Thyroid gland (tissue), 4 donors: ENCODE results near the gene SUCNR1. TPM values are rescaled to one million over a fixed set of nuclear protein-coding genes. Genes with fewer than 3 reads are reported as not detected.
"Not testable (repeated sequence)": the region's sequence is repeated elsewhere in the genome, so short reads cannot be mapped to it uniquely, and the experiment has no call there.

Source experiments
- DNase-seq, 2 donors: peaks; one replicate each; pipeline ENCODE4 v3.0.0-alpha.2; 2019
- H3K27ac ChIP-seq, 3 donors: fragments of 200-600 bp; sonication (generic); 1 replicate in 2 of 3; 2 replicates in 1 of 3; pipeline ENCODE4 v1.5.1; 2016 to 2019; ENCODE audit warnings: mild to moderate bottlenecking in 1 of 3, moderate library complexity in 1 of 3
- H3K27me3 ChIP-seq: fragments of 200-600 bp; sonication (generic); one replicate; pipeline ENCODE4 v1.5.1; 2019
- H3K36me3 ChIP-seq, 2 donors: fragments of 200-600 bp; sonication (generic); one replicate each; pipeline ENCODE4 v1.5.1; 2016 to 2019
- H3K4me1 ChIP-seq, 2 donors: fragments of 200-600 bp; sonication (generic); one replicate each; pipeline ENCODE4 v1.5.1; 2017 to 2019
- H3K4me3 ChIP-seq, 3 donors: fragments of 200-600 bp; sonication (generic); replicated peaks in 1 of 3; 1 replicate in 2 of 3; 2 replicates in 1 of 3; pipeline ENCODE4 v1.5.1; 2016; ENCODE audit warnings: mild to moderate bottlenecking in 1 of 3
- H3K9me3 ChIP-seq: fragments of 200-600 bp; sonication (generic); one replicate; pipeline ENCODE4 v1.5.1; 2017
- POLR2A ChIP-seq, 2 donors: fragments of 450-650 bp; IDR thresholded peaks; one replicate each; pipeline ENCODE4 v1.6.1; 2017; ENCODE audit warnings: antibody characterized with exemption in 2 of 2, mild to moderate bottlenecking in 2 of 2, moderate library complexity in 1 of 2
- WGBS, 2 donors: methylation state at CpG; one replicate each; pipeline ENCODE4 v1.1.5; 2017; 5-methylcytosine and 5-hydroxymethylcytosine counted together
- intact Hi-C: fragments of 100-400 bp; cut with DNase I; formaldehyde crosslinking; loops from one replicate; pipeline ENCODE4 v1.15.1; 2023
- total RNA-seq, 4 donors: library from RNA; depleted of rRNA; stranded (reverse); fragments of >200 nt; gene quantifications; one replicate each; pipeline ENCODE4 v1.2.3, GENCODE V29; 2016
- TF ChIP-seq, protein P1 (sequence below), 6 experiments: fragments of 200-600 bp in 3 of 6; fragments of 450-650 bp in 3 of 6; sonication (generic) in 3 of 6; IDR thresholded peaks; one replicate each; pipeline ENCODE4 v1.5.1; 2016 to 2019; ENCODE audit warnings: antibody characterized with exemption in 6 of 6, mild to moderate bottlenecking in 2 of 6, inconsistent platforms in 1 of 6, moderate library complexity in 1 of 6

The SUCNR1 gene
- total RNA-seq, 4 donors from 2014 or later = 9.0 to 12.4 (median 10.4) TPM

DNA sequence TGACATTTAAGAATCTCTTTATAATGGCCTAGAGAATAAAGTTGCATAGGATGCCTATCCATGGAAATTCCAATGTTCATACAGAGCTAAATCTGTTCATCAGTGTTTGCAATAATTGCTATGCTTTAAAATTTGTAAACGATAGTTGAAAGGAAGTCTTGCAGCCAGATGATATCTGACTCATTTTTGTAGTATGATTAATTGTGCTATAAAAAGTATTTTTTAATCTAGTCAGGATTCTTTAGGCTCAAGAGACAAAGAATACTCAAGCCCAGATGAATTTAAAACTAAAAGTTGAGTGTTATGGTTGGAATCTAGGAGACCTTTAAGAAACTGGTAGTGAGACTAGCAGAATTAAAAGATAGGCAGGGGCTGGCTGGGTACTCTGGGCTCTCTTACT, 50.5 kb downstream of the SUCNR1 start:
- Histone ChIP-seq H3K27me3 (no peaks in the 10 kb centered on the region), H3K9me3 (no peaks in the 10 kb centered on the region), H3K4me1 (no peaks in the 10 kb centered on the region), H3K4me3 (no peak overlapping the region), H3K27ac (no peak overlapping the region), H3K36me3 (no peaks in the 10 kb centered on the region)
- intact Hi-C loops = no loop called here
- no peak for DNase-seq
- TF ChIP-seq, protein P1, sequence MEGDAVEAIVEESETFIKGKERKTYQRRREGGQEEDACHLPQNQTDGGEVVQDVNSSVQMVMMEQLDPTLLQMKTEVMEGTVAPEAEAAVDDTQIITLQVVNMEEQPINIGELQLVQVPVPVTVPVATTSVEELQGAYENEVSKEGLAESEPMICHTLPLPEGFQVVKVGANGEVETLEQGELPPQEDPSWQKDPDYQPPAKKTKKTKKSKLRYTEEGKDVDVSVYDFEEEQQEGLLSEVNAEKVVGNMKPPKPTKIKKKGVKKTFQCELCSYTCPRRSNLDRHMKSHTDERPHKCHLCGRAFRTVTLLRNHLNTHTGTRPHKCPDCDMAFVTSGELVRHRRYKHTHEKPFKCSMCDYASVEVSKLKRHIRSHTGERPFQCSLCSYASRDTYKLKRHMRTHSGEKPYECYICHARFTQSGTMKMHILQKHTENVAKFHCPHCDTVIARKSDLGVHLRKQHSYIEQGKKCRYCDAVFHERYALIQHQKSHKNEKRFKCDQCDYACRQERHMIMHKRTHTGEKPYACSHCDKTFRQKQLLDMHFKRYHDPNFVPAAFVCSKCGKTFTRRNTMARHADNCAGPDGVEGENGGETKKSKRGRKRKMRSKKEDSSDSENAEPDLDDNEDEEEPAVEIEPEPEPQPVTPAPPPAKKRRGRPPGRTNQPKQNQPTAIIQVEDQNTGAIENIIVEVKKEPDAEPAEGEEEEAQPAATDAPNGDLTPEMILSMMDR (IDR thresholded peaks at IDR 0.05) = no peak
- no peak for TF ChIP-seq POLR2A (IDR thresholded peaks at IDR 0.05)
- 43 to 48% methylated on average over 1 of the region's 1 CpG for WGBS, 2 donors

- Histone ChIP-seq H3K27ac (no peak overlapping the region), H3K4me1 (no peaks in the 10 kb centered on the region), H3K36me3 (no peaks in the 10 kb centered on the region), H3K27me3 (no peaks in the 10 kb centered on the region), H3K9me3 (no peaks in the 10 kb centered on the region), H3K4me3 (no peak overlapping the region)
- intact Hi-C loops = no loop called here
- no peak for DNase-seq
- TF ChIP-seq, protein P1 (IDR thresholded peaks at IDR 0.05) = no peak
- no peak for TF ChIP-seq POLR2A (IDR thresholded peaks at IDR 0.05)
- 92 to 95% methylated on average over 3 of the region's 3 CpGs for WGBS, 2 donors
Measured at GRCh38 chr3:151924753-151925152, 51.3 kb downstream of the SUCNR1 start.

DNA sequence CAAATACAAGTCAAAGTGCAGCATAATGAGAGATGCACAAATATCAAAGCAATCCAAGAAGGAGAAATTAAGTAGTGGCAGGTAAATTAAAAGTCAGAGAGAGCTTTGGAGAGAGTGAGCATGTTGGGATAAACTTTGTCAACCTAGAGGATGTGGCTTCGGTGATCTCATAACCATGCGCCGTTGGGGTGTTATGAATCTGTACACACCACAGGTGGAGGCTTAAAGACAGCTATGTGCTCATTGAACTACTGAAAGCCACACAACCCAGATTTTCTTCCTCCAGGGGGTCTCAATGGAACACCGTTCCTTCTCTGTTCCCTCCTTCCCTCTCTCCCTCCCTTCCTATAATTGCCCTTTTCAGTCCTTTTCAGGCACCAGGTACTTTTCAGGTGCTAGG, 52.0 kb downstream of the SUCNR1 start:
- Histone ChIP-seq H3K4me3 (no peak overlapping the region), H3K27ac (no peak overlapping the region), H3K36me3 (no peaks in the 10 kb centered on the region), H3K4me1 (no peaks in the 10 kb centered on the region), H3K9me3 (no peaks in the 10 kb centered on the region), H3K27me3 (no peaks in the 10 kb centered on the region)
- TF ChIP-seq POLR2A (IDR thresholded peaks at IDR 0.05) = no peak
- TF ChIP-seq, protein P1 (IDR thresholded peaks at IDR 0.05) = no peak
- no peak for DNase-seq
- intact Hi-C loops = no loop called here
- 91% methylated on average over 4 of the region's 4 CpGs for WGBS, 2 donors

DNA sequence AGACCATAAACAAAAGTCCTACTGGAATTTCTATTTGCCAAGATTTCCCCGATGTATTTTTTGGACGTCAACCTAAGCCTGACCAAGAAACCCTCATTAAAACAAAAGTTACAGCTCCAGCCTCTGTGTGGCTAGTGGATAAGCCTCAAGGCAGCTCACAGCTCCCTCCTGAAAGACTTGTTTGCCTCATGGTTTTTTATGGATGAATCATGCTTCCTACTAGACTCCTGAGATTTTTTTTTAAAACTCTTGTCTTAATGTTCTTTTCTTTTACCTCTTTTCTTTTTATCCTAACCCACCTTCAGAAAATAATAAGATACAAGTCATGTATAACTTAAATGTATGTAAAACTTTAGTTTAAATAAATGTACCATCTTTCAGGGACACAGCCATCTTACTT, 52.4 kb downstream of the SUCNR1 start:
- no peak overlapping the region for H3K27ac ChIP-seq
- H3K36me3 ChIP-seq = no peaks in the 10 kb centered on the region
- intact Hi-C loops = no loop called here
- no peak overlapping the region for H3K4me3 ChIP-seq
- H3K9me3 ChIP-seq = no peaks in the 10 kb centered on the region
- H3K27me3 ChIP-seq = no peaks in the 10 kb centered on the region
- TF ChIP-seq, protein P1 (IDR thresholded peaks at IDR 0.05) = no peak
- TF ChIP-seq POLR2A (IDR thresholded peaks at IDR 0.05) = no peak
- no peaks in the 10 kb centered on the region for H3K4me1 ChIP-seq
- WGBS, 2 donors = 53 to 68% methylated on average over 2 of the region's 2 CpGs
- no peak for DNase-seq

DNA sequence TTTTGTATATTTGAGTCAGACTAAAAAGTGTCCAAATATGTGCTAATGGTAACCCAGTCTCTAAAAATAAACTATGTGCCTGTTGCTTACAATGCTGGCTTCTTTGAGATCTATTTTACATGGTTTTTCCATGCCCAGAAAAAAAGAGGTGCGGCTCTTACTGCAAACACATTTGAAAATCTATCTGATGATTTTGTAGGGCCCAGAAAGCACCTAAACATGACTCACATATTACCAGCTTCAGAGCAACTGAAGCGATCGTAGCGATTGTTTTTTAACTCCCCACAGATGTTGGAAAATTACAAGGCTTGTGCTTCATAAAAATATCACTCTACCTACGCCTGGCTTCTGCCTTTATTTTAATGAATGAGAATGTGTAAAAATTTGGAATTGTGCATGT, 53.5 kb downstream of the SUCNR1 start:
- Histone ChIP-seq H3K4me3 (no peak overlapping the region), H3K9me3 (no peaks in the 10 kb centered on the region), H3K27me3 (no peaks in the 10 kb centered on the region), H3K4me1 (no peaks in the 10 kb centered on the region), H3K27ac (no peak overlapping the region), H3K36me3 (no peaks in the 10 kb centered on the region)
- intact Hi-C loops = no loop called here
- WGBS, 2 donors = 88 to 89% methylated on average over 5 of the region's 5 CpGs
- TF ChIP-seq, protein P1 (IDR thresholded peaks at IDR 0.05) = no peak
- TF ChIP-seq POLR2A (IDR thresholded peaks at IDR 0.05) = no peak
- DNase-seq = no peak

DNA sequence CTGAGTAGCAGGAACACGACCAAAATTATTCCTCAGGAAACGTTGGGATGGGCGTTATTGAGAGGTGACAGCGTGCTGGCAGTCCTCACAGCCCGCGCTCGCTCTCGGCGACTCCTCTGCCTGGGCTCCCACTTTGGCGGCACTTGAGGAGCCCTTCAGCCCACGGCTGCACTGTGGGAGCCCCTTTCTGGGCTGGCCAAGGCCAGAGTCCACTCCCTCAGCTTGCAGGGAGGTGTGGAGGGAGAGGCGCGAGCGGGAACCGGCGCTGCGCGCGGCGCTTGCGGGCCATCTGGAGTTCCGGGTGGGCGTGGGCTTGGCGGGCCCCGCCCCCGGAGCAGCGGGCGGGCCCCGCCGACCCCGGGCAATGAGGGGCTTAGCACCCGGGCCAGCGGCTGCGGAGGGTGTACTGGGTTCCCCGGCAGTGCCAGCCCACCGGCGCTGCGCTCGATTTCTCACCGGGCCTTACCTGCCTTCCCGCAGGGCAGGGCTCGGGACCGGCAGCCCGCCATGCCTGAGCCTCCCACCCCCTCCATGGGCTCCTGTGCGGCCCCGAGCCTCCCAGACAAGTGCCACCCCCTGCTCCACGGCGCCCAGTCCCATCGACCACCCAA, 54.6 kb downstream of the SUCNR1 start:
- H3K27ac ChIP-seq, intact Hi-C loops, DNase-seq, H3K27me3 ChIP-seq, H3K9me3 ChIP-seq, H3K36me3 ChIP-seq, H3K4me1 ChIP-seq, H3K4me3 ChIP-seq: not testable (repeated sequence)
- WGBS, 2 donors = 93 to 96% methylated on average over 16 to 41 of the region's 49 CpGs
